ENCODE results near the gene CRNKL1. TPM values are rescaled to one million over a fixed set of nuclear protein-coding genes. Genes with fewer than 3 reads are reported as not detected.

Gene CRNKL1
- total RNA-seq, 1 donor from 2014 or later, result 20.4 TPM

GRCh38 chr20:19992996-19993908 lies 59.0 kb downstream of the CRNKL1 start:
- ATAC-seq (peak; percentile 12 to 62), DNase-seq (no peak)
- no peaks in the 10 kb centered on the region for H3K27me3 ChIP-seq (ENCODE audit: low read depth)
- intact Hi-C loops (cut with DNase I), result no loop called here
- H3K27ac ChIP-seq, result peak overlapping the region; percentile 46
- H3K4me1 ChIP-seq, result peaks cover 68% of the 10 kb centered on the region
- H3K9me3 ChIP-seq, result no peaks in the 10 kb centered on the region
- H3K4me3 ChIP-seq, result no peak overlapping the region
- peaks cover 83% of the 10 kb centered on the region for H3K36me3 ChIP-seq
- no peak for TF ChIP-seq CTCF (IDR thresholded peaks at IDR 0.05)

GRCh38 chr20:19991854-19992253 lies 60.4 kb downstream of the CRNKL1 start:
- Histone ChIP-seq H3K36me3 (peaks cover 69% of the 10 kb centered on the region), H3K4me1 (peaks cover 62% of the 10 kb centered on the region)
- no peak for ATAC-seq

GRCh38 chr20:19991308-19991707 lies 61.0 kb downstream of the CRNKL1 start:
- Histone ChIP-seq H3K4me1 (peaks cover 62% of the 10 kb centered on the region), H3K4me3 (no peak overlapping the region), H3K27me3 (ENCODE audit: low read depth) (no peaks in the 10 kb centered on the region), H3K36me3 (peaks cover 64% of the 10 kb centered on the region), H3K27ac (no peak overlapping the region), H3K9me3 (no peaks in the 10 kb centered on the region)
- TF ChIP-seq CTCF (IDR thresholded peaks at IDR 0.05), result no peak
- ATAC-seq, result no peak
- no peak for DNase-seq
- intact Hi-C loops (cut with DNase I), result no loop called here

More at GRCh38 chr20:19991854-19992253, 60.4 kb downstream of the CRNKL1 start:
- intact Hi-C loops (cut with DNase I), result no loop called here
- TF ChIP-seq CTCF (IDR thresholded peaks at IDR 0.05), result no peak
- Histone ChIP-seq H3K9me3 (no peaks in the 10 kb centered on the region), H3K4me3 (no peak overlapping the region), H3K27ac (no peak overlapping the region), H3K27me3 (ENCODE audit: low read depth) (no peaks in the 10 kb centered on the region)
- DNase-seq, result no peak

- Histone ChIP-seq H3K36me3 (peaks cover 59% of the 10 kb centered on the region), H3K27ac (no peak overlapping the region), H3K27me3 (ENCODE audit: low read depth) (no peaks in the 10 kb centered on the region), H3K4me3 (no peak overlapping the region), H3K4me1 (peaks cover 63% of the 10 kb centered on the region), H3K9me3 (no peaks in the 10 kb centered on the region)
- DNase-seq, result no peak
- ATAC-seq, result no peak
- intact Hi-C loops (cut with DNase I), result no loop called here
- TF ChIP-seq CTCF (IDR thresholded peaks at IDR 0.05), result no peak
Measured at GRCh38 chr20:19990850-19991249, 61.4 kb downstream of the CRNKL1 start.

- Histone ChIP-seq H3K9me3 (no peaks in the 10 kb centered on the region), H3K4me1 (peaks cover 50% of the 10 kb centered on the region), H3K27ac (no peak overlapping the region), H3K4me3 (no peak overlapping the region), H3K36me3 (peaks cover 36% of the 10 kb centered on the region), H3K27me3 (ENCODE audit: low read depth) (no peaks in the 10 kb centered on the region)
- TF ChIP-seq CTCF (IDR thresholded peaks at IDR 0.05), result no peak
- no peak for ATAC-seq
- intact Hi-C loops (cut with DNase I), result no loop called here
- no peak for DNase-seq
Measured at GRCh38 chr20:19987046-19987445, 65.2 kb downstream of the CRNKL1 start.

Measured in lower lobe of right lung (tissue), 2 donors.